Neural crest cell (in vitro differentiated cells): ENCODE data around the gene TFCP2. TPM values are rescaled to one million over a fixed set of nuclear protein-coding genes. Genes with fewer than 3 reads are reported as not detected.
A peak's percentile ranks its signal among the peaks of the same experiment; 100 is the strongest.

Source experiments
- DNase-seq: peaks from one replicate; pipeline ENCODE4 v3.0.0; 2021; ENCODE audit warnings: low read depth, mixed read lengths, low spot score
- H3K27ac Mint-ChIP-seq: one replicate; pipeline ENCODE4 v1.8.0; 2021; ENCODE audit warnings: mild to moderate bottlenecking, mixed read lengths; ENCODE audit not compliant: unreplicated experiment
- H3K27me3 Mint-ChIP-seq: 2 replicates; pipeline ENCODE4 v1.8.0; 2021; ENCODE audit warnings: low read depth, mild to moderate bottlenecking, mixed read lengths
- H3K36me3 Mint-ChIP-seq: 2 replicates; pipeline ENCODE4 v1.8.0; 2021; ENCODE audit warnings: low read depth, mild to moderate bottlenecking, mixed read lengths
- H3K4me1 Mint-ChIP-seq: 2 replicates; pipeline ENCODE4 v1.8.0; 2021; ENCODE audit warnings: mixed read lengths
- H3K4me3 Mint-ChIP-seq: one replicate; pipeline ENCODE4 v1.8.0; 2021; ENCODE audit warnings: mild to moderate bottlenecking, mixed read lengths
- H3K9me3 Mint-ChIP-seq: 2 replicates; pipeline ENCODE4 v1.8.0; 2021; ENCODE audit warnings: mixed read lengths
- total RNA-seq: library from RNA; stranded (reverse); gene quantifications from 2 replicates; pipeline ENCODE4 v1.2.1, GENCODE V29; 2021
- TF ChIP-seq, protein P1 (sequence below): fragments of 200-600 bp; sonication (generic); conservative IDR thresholded peaks from 2 replicates; pipeline ENCODE4 v1.5.0; 2021; ENCODE audit warnings: antibody characterized with exemption, mild to moderate bottlenecking

Gene TFCP2
- total RNA-seq, 1 donor from 2014 or later = 28.8 TPM

- TF ChIP-seq, protein P1, sequence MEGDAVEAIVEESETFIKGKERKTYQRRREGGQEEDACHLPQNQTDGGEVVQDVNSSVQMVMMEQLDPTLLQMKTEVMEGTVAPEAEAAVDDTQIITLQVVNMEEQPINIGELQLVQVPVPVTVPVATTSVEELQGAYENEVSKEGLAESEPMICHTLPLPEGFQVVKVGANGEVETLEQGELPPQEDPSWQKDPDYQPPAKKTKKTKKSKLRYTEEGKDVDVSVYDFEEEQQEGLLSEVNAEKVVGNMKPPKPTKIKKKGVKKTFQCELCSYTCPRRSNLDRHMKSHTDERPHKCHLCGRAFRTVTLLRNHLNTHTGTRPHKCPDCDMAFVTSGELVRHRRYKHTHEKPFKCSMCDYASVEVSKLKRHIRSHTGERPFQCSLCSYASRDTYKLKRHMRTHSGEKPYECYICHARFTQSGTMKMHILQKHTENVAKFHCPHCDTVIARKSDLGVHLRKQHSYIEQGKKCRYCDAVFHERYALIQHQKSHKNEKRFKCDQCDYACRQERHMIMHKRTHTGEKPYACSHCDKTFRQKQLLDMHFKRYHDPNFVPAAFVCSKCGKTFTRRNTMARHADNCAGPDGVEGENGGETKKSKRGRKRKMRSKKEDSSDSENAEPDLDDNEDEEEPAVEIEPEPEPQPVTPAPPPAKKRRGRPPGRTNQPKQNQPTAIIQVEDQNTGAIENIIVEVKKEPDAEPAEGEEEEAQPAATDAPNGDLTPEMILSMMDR = no peak
- H3K27ac Mint-ChIP-seq = no peak overlapping the region
- no peaks in the 10 kb centered on the region for H3K27me3 Mint-ChIP-seq
- no peaks in the 10 kb centered on the region for H3K9me3 Mint-ChIP-seq
- peaks cover 24% of the 10 kb centered on the region for H3K4me1 Mint-ChIP-seq
- H3K4me3 Mint-ChIP-seq = peak overlapping the region; percentile 44
- peaks cover 11% of the 10 kb centered on the region for H3K36me3 Mint-ChIP-seq
- DNase-seq = no peak
These were observed 97.5 kb downstream of the TFCP2 start for GRCh38 chr12:51075390-51075789.

DNA sequence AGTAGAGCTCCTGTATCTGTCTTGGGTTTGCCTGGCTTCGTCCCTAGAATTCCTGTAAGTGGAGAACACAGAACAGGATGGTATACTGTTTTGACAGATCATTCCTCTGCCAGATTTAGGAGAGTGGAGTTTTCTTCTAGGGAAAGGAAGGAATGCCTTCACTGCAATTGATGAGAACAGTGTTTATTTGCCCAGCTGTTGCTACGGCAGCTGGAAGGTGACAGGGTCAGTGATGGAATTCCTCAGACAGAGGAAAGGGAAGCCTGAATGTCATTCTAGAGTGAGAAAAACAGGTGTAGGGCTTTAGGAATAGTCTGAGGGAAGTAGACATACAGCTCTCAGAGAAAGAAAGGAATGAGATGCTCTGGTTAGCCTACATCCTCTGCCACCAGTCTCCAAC is 101.3 kb downstream of the TFCP2 start:
- H3K27me3 Mint-ChIP-seq = no peaks in the 10 kb centered on the region
- TF ChIP-seq, protein P1 = no peak
- no peaks in the 10 kb centered on the region for H3K9me3 Mint-ChIP-seq
- no peak overlapping the region for H3K4me3 Mint-ChIP-seq
- no peak overlapping the region for H3K27ac Mint-ChIP-seq
- H3K36me3 Mint-ChIP-seq = peaks cover 16% of the 10 kb centered on the region
- no peak for DNase-seq
- peaks cover 6% of the 10 kb centered on the region for H3K4me1 Mint-ChIP-seq

DNA sequence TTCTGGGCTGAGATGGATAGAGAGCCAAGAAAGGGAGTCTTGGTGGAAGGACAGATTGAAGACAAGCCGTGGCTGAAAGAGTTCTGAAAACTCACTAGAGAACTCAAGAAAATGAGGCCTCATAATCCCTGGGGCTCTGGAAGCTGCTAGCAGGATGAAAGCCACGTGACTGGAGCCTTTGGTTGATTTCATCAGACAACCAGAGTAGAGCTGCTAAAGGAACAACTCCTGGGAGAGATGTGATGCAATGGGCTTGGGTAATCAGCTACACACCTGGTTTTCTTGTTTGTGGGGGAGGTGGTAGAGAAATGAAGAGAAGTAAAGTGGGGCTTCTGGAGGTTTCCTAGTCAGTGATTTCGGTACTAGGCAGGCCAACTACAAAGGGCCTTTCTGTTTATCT is 102.9 kb downstream of the TFCP2 start:
- Mint-ChIP-seq H3K9me3 (no peaks in the 10 kb centered on the region), H3K27ac (no peak overlapping the region), H3K4me3 (no peak overlapping the region), H3K4me1 (no peaks in the 10 kb centered on the region), H3K27me3 (no peaks in the 10 kb centered on the region), H3K36me3 (peaks cover 16% of the 10 kb centered on the region)
- TF ChIP-seq, protein P1 = no peak
- no peak for DNase-seq

- TF ChIP-seq, protein P1 = no peak
- Mint-ChIP-seq H3K9me3 (no peaks in the 10 kb centered on the region), H3K4me3 (no peak overlapping the region), H3K36me3 (peaks cover 17% of the 10 kb centered on the region), H3K27ac (peak overlapping the region; percentile 10), H3K4me1 (no peaks in the 10 kb centered on the region), H3K27me3 (no peaks in the 10 kb centered on the region)
- no peak for DNase-seq
These were observed 105.2 kb downstream of the TFCP2 start for GRCh38 chr12:51067771-51068170.

GRCh38 chr12:51067229-51067628 is 105.7 kb downstream of the TFCP2 start:
- no peaks in the 10 kb centered on the region for H3K27me3 Mint-ChIP-seq

More at GRCh38 chr12:51067229-51067628, 105.7 kb downstream of the TFCP2 start:
- Mint-ChIP-seq H3K4me1 (no peaks in the 10 kb centered on the region), H3K9me3 (no peaks in the 10 kb centered on the region), H3K27ac (no peak overlapping the region), H3K36me3 (peaks cover 17% of the 10 kb centered on the region), H3K4me3 (no peak overlapping the region)
- DNase-seq = no peak
- TF ChIP-seq, protein P1 = no peak
